ENCODE results near the gene MRPL34. TPM values are rescaled to one million over a fixed set of nuclear protein-coding genes. Genes with fewer than 3 reads are reported as not detected.
A peak's percentile ranks its signal among the peaks of the same experiment; 100 is the strongest.

The MRPL34 gene
- total and polyA plus RNA-seq, 9 of the 15 experiments (the other 6 are each of a cell fraction or from before 2014, with no cell fraction given), result 11.5 to 256 (median 72.5) TPM

GRCh38 chr19:17260842-17261325 lies 44.8 kb upstream of the MRPL34 start (continued):
- TF ChIP-seq ZNF609 (CRISPR knock-in tag; IDR thresholded peaks at IDR 0.05; ENCODE audit: borderline replicate concordance) (no peak), DEAF1 (CRISPR knock-in tag; IDR thresholded peaks at IDR 0.05) (peak; percentile 40; the same call in 1 of the 2 replicates), TBP (optimal IDR thresholded peaks at IDR 0.05; ENCODE audit: low read depth, low read length) (peak; percentile 28), ZNF830 (CRISPR knock-in tag; IDR thresholded peaks at IDR 0.05) (no peak), ZNF143 (CRISPR knock-in tag; IDR thresholded peaks at IDR 0.05) (no peak), CREB1 (IDR thresholded peaks at IDR 0.05) (peak; percentile 61; the same call in 1 of the 2 replicates), CREB1 (CRISPR knock-in tag; IDR thresholded peaks at IDR 0.05) (peak; percentile 78), ZNF512 (tag; IDR thresholded peaks at IDR 0.05) (no peak), SREBF2 (CRISPR knock-in tag; IDR thresholded peaks at IDR 0.05) (no peak), ZNF311 (CRISPR knock-in tag; IDR thresholded peaks at IDR 0.05) (no peak), ZNF780A (CRISPR knock-in tag; IDR thresholded peaks at IDR 0.05) (no peak), ZFP1 (CRISPR knock-in tag; IDR thresholded peaks at IDR 0.05) (no peak), STAG1 (CRISPR knock-in tag; IDR thresholded peaks at IDR 0.05; ENCODE audit: borderline replicate concordance) (no peak), DMBX1 (CRISPR knock-in tag; IDR thresholded peaks at IDR 0.05; ENCODE audit: borderline replicate concordance) (no peak), TAF15 (IDR thresholded peaks at IDR 0.05; ENCODE audit: low read depth, low read length) (no peak), ESRRB (CRISPR knock-in tag; IDR thresholded peaks at IDR 0.05; ENCODE audit: borderline replicate concordance) (no peak), RBM39 (optimal IDR thresholded peaks at IDR 0.05; ENCODE audit: low read depth, low read length) (no peak), ZNF134 (CRISPR knock-in tag; conservative IDR thresholded peaks at IDR 0.05) (no peak), ZNF76 (CRISPR knock-in tag; IDR thresholded peaks at IDR 0.05; ENCODE audit: borderline replicate concordance) (no peak), PRPF4 (IDR thresholded peaks at IDR 0.05; ENCODE audit: insufficient read depth, low read depth, low read length, poor library complexity, severe bottlenecking) (no peak), IRF1 (CRISPR knock-in tag; IDR thresholded peaks at IDR 0.05; ENCODE audit: borderline replicate concordance) (no peak)

Data from K562 (cell line).